Measurements from ENCODE around the gene CD8B. TPM values are rescaled to one million over a fixed set of nuclear protein-coding genes. Genes with fewer than 3 reads are reported as not detected.

Gene CD8B
- total and polyA plus RNA-seq, 2 of the 13 experiments (the other 11 are each of a cell fraction or from before 2014, with no cell fraction given) = 0.04 TPM; not detected in 1

DNA sequence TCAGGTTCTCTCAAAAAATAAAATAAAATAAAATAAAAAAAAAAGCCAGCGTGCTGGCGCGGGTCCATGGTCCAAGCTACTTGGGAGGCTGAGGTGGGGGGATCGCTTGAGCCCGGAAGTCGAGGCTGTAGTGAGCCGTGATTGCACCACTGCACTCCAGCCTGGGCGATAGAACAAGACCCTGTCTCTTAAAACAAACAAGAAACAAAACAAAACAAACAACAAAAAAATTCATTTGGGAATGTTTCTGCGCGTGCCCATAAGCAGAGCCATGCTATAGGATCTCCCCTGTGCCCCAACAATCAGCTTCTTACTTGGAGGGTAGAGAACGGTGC, 54.6 kb downstream of the CD8B start:
- no peaks in the 10 kb centered on the region for H3K36me3 ChIP-seq (replicated peaks in 1 of 2; ENCODE audit: control insufficient read depth in 1 of 2, insufficient read depth in 2 of 2, low read length in 2 of 2)
- BruUV-seq (replicated peaks) = no TSS peak
- peak; percentile 5; the same call in 2 of the 3 replicates for ATAC-seq
- POLR2A ChIA-PET = interaction anchor here (0.9 to 1.6 kb wide), 3 partner anchors 9 to 366 kb away, joined by 3 to 4 read pairs (median 3); partner anchors contain the start of gene KDM3A
- no peak overlapping the region for H3K27ac ChIP-seq (ENCODE audit: extremely low read length, insufficient read depth, low read length)
- in situ Hi-C loops (cut with HindIII; ENCODE audit: extremely low pct_ligation_motif_present, low pct_unique_long_range_greater_than_20kb) = loop anchor here (25.0 kb wide), 1 partner anchor 130 kb away; the partner anchor contains the start of gene RGPD1
- no peaks in the 10 kb centered on the region for H3K9me3 ChIP-seq (ENCODE audit: low read length)
- CTCF ChIA-PET (ENCODE audit: low intra/inter-chr PET ratio, low total read pairs) = no interaction called here
- H3K27me3 ChIP-seq (ENCODE audit: control insufficient read depth in 1 of 2, insufficient read depth in 2 of 2, low read length in 2 of 2) = peaks cover 0 to 7% of the 10 kb centered on the region in 2 experiments; a peak in 3 of 5 replicates
- H3K4me3 ChIP-seq (replicated peaks in 1 of 3; ENCODE audit: insufficient read depth in 1 of 3, low read depth in 2 of 3, low read length in 3 of 3) = peak overlapping the region; percentile 67 to 81 (median 73)
- peaks cover 24% of the 10 kb centered on the region for H3K4me1 ChIP-seq (ENCODE audit: insufficient read depth, low read length)
- H2AFZ ChIP-seq (ENCODE audit: low read length) = peak overlapping the region; percentile 88
- no peak for FAIRE-seq
- H4K20me1 ChIP-seq (ENCODE audit: insufficient read depth, low read length) = no peaks in the 10 kb centered on the region
- no peak for DNase-seq (ENCODE audit: low spot score)
- WGBS (ENCODE audit: low lambda C conversion rate) = under 1% methylated on average over 11 of the region's 11 CpGs
- no peaks in the 10 kb centered on the region for H3K79me2 ChIP-seq (ENCODE audit: insufficient read depth, low read length)
- intact Hi-C loops (cut with micrococcal nuclease; ENCODE audit: unreplicated experiment) = loop anchor here (5.0 kb wide), 1 partner anchor 45 kb away; no protein-coding TSS in a partner anchor
- peak overlapping the region; percentile 48; the same call in 1 of the 2 replicates for H3K9ac ChIP-seq (ENCODE audit: insufficient read depth, low read depth, low read length)
- H3K4me2 ChIP-seq (ENCODE audit: low read depth, low read length) = peak overlapping the region; percentile 99
- TF ChIP-seq, protein P1, sequence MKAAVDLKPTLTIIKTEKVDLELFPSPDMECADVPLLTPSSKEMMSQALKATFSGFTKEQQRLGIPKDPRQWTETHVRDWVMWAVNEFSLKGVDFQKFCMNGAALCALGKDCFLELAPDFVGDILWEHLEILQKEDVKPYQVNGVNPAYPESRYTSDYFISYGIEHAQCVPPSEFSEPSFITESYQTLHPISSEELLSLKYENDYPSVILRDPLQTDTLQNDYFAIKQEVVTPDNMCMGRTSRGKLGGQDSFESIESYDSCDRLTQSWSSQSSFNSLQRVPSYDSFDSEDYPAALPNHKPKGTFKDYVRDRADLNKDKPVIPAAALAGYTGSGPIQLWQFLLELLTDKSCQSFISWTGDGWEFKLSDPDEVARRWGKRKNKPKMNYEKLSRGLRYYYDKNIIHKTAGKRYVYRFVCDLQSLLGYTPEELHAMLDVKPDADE (CRISPR knock-in tag; IDR thresholded peaks at IDR 0.05) = 0 out of 2 replicates have a peak, but pooled peaks have one; percentile 25
- no peak for TF ChIP-seq MZF1 (CRISPR knock-in tag; IDR thresholded peaks at IDR 0.05; ENCODE audit: borderline replicate concordance)
- no peak for TF ChIP-seq NR3C1 (CRISPR knock-in tag; IDR thresholded peaks at IDR 0.05)
- TF ChIP-seq, protein P2, sequence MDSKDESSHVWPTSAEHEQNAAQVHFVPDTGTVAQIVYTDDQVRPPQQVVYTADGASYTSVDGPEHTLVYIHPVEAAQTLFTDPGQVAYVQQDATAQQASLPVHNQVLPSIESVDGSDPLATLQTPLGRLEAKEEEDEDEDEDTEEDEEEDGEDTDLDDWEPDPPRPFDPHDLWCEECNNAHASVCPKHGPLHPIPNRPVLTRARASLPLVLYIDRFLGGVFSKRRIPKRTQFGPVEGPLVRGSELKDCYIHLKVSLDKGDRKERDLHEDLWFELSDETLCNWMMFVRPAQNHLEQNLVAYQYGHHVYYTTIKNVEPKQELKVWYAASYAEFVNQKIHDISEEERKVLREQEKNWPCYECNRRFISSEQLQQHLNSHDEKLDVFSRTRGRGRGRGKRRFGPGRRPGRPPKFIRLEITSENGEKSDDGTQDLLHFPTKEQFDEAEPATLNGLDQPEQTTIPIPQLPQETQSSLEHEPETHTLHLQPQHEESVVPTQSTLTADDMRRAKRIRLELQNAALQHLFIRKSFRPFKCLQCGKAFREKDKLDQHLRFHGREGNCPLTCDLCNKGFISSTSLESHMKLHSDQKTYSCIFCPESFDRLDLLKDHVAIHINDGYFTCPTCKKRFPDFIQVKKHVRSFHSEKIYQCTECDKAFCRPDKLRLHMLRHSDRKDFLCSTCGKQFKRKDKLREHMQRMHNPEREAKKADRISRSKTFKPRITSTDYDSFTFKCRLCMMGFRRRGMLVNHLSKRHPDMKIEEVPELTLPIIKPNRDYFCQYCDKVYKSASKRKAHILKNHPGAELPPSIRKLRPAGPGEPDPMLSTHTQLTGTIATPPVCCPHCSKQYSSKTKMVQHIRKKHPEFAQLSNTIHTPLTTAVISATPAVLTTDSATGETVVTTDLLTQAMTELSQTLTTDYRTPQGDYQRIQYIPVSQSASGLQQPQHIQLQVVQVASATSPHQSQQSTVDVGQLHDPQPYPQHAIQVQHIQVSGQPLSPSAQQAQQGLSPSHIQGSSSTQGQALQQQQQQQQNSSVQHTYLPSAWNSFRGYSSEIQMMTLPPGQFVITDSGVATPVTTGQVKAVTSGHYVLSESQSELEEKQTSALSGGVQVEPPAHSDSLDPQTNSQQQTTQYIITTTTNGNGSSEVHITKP (CRISPR knock-in tag; IDR thresholded peaks at IDR 0.05; ENCODE audit: low read depth) = peak; percentile 91
- TF ChIP-seq ZNF614 (CRISPR knock-in tag; IDR thresholded peaks at IDR 0.05; ENCODE audit: borderline replicate concordance) = no peak; the same call in 1 of the 2 replicates
- TF ChIP-seq, protein P3, sequence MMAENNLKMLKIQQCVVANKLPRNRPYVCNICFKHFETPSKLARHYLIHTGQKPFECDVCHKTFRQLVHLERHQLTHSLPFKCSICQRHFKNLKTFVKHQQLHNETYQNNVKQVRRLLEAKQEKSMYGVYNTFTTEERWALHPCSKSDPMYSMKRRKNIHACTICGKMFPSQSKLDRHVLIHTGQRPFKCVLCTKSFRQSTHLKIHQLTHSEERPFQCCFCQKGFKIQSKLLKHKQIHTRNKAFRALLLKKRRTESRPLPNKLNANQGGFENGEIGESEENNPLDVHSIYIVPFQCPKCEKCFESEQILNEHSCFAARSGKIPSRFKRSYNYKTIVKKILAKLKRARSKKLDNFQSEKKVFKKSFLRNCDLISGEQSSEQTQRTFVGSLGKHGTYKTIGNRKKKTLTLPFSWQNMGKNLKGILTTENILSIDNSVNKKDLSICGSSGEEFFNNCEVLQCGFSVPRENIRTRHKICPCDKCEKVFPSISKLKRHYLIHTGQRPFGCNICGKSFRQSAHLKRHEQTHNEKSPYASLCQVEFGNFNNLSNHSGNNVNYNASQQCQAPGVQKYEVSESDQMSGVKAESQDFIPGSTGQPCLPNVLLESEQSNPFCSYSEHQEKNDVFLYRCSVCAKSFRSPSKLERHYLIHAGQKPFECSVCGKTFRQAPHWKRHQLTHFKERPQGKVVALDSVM (CRISPR knock-in tag; IDR thresholded peaks at IDR 0.05) = peak; percentile 77
- TF ChIP-seq ZNF841 (CRISPR knock-in tag; IDR thresholded peaks at IDR 0.05; ENCODE audit: borderline replicate concordance) = no peak
- no peak for TF ChIP-seq ZNF232 (CRISPR knock-in tag; IDR thresholded peaks at IDR 0.05; ENCODE audit: borderline replicate concordance)
- TF ChIP-seq HHEX (CRISPR knock-in tag; IDR thresholded peaks at IDR 0.05) = peak; percentile 7; the same call in 1 of the 2 replicates
- TF ChIP-seq ZNF441 (CRISPR knock-in tag; IDR thresholded peaks at IDR 0.05; ENCODE audit: borderline replicate concordance) = peak; percentile 43; the same call in 1 of the 2 replicates
- TF ChIP-seq DNMT3B (CRISPR knock-in tag; conservative IDR thresholded peaks at IDR 0.05) = peak; percentile 67; the same call in 1 of the 2 replicates
- TF ChIP-seq SMARCE1 (IDR thresholded peaks at IDR 0.05; ENCODE audit: borderline replicate concordance) = no peak
- TF ChIP-seq ZNF672 (CRISPR knock-in tag; IDR thresholded peaks at IDR 0.05) = no peak
- no peak for TF ChIP-seq SIN3A (IDR thresholded peaks at IDR 0.05; ENCODE audit: borderline replicate concordance, low read depth, low read length)
- no peak for TF ChIP-seq ZFYVE20 (CRISPR knock-in tag; IDR thresholded peaks at IDR 0.05; ENCODE audit: borderline replicate concordance, low read depth)
- TF ChIP-seq SMYD3 (CRISPR knock-in tag; IDR thresholded peaks at IDR 0.05) = no peak
- TF ChIP-seq CAMTA2 (CRISPR knock-in tag; IDR thresholded peaks at IDR 0.05; ENCODE audit: borderline replicate concordance) = no peak
- TF ChIP-seq HNF4A (CRISPR knock-in tag; IDR thresholded peaks at IDR 0.05) = 0 out of 2 replicates have a peak, but pooled peaks have one; percentile 21
- no peak for TF ChIP-seq EZH2 (conservative IDR thresholded peaks at IDR 0.05; ENCODE audit: low read depth, low read length)
